ENCODE data around the gene SMIM43. TPM values are rescaled to one million over a fixed set of nuclear protein-coding genes. Genes with fewer than 3 reads are reported as not detected.
"Not testable (repeated sequence)": the region's sequence is repeated elsewhere in the genome, so short reads cannot be mapped to it uniquely, and the experiment has no call there.

Gene SMIM43
- total RNA-seq, 2 experiments from 2014 or later: not detected

DNA sequence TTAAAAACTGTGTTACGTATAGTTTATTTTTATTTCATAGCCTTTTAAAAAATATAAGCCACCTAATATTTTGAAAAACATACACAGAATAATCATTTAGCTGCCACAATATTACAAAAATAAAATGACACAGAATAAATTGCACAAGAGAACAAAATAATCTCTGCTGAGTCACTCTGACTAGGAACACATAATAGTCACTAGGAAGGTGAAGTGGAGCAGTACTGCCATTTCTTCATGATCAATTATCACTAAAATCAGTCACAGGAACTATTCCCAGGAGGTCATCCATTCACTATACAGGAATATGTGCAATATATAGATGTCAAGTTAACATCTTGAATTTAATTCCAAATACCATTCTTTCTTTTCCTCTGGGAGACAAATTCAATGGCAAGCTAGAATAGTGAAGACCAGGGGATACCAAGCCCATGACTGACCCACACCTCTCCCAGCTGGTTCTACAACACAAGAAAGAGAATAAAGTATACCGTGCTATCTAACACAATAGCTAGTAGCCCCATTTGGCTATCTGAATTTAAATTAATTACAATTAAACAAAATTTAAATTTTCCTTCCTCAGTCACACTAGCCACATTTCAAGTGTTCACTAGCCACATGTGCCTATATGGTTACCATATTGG is 5.9 kb downstream of the SMIM43 start:
- Mint-ChIP-seq H3K4me1 (ENCODE audit: low read depth) (peaks cover 3% of the 10 kb centered on the region), H3K27ac (no peak overlapping the region), H3K9me3 (no peaks in the 10 kb centered on the region), H3K36me3 (ENCODE audit: low read depth) (no peaks in the 10 kb centered on the region), H3K4me3 (no peak overlapping the region), H3K27me3 (peaks cover 74% of the 10 kb centered on the region)
- DNase-seq: no peak
- Histone ChIP-seq H3K36me3 (ENCODE audit: insufficient read depth, low read length) (no peaks in the 10 kb centered on the region), H3K27me3 (ENCODE audit: control insufficient read depth in 1 of 2, insufficient read depth in 2 of 2, low read length in 2 of 2) (peaks cover 14 to 27% of the 10 kb centered on the region in 2 experiments), H3K4me1 (ENCODE audit: insufficient read depth, low read length) (no peaks in the 10 kb centered on the region), H3K4me3 (ENCODE audit: low read length) (no peak overlapping the region), H3K9me3 (ENCODE audit: control insufficient read depth in 1 of 2, insufficient read depth in 1 of 2, low read length in 2 of 2) (no peaks in the 10 kb centered on the region), H3K27ac (ENCODE audit: low read depth in 1 of 2, low read length in 2 of 2) (no peak overlapping the region)
- ChIA-PET POLR2A (no interaction called here), CTCF (no interaction called here)
- intact Hi-C loops (cut with DNase I, micrococcal nuclease): no loop called here
- TF ChIP-seq, protein P1, sequence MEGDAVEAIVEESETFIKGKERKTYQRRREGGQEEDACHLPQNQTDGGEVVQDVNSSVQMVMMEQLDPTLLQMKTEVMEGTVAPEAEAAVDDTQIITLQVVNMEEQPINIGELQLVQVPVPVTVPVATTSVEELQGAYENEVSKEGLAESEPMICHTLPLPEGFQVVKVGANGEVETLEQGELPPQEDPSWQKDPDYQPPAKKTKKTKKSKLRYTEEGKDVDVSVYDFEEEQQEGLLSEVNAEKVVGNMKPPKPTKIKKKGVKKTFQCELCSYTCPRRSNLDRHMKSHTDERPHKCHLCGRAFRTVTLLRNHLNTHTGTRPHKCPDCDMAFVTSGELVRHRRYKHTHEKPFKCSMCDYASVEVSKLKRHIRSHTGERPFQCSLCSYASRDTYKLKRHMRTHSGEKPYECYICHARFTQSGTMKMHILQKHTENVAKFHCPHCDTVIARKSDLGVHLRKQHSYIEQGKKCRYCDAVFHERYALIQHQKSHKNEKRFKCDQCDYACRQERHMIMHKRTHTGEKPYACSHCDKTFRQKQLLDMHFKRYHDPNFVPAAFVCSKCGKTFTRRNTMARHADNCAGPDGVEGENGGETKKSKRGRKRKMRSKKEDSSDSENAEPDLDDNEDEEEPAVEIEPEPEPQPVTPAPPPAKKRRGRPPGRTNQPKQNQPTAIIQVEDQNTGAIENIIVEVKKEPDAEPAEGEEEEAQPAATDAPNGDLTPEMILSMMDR (IDR thresholded peaks at IDR 0.05): no peak
- ATAC-seq (ENCODE audit: poor library complexity): no peak

GRCh38 chr4:121752142-121752541 is 12.8 kb downstream of the SMIM43 start:
- H3K27ac Mint-ChIP-seq; CTCF ChIA-PET; H3K36me3 Mint-ChIP-seq (ENCODE audit: low read depth); H3K27ac ChIP-seq (ENCODE audit: low read depth in 1 of 2, low read length in 2 of 2); H3K4me1 ChIP-seq (ENCODE audit: insufficient read depth, low read length); H3K27me3 ChIP-seq (ENCODE audit: control insufficient read depth in 1 of 2, insufficient read depth in 2 of 2, low read length in 2 of 2); H3K9me3 Mint-ChIP-seq; DNase-seq; intact Hi-C loops (cut with DNase I, micrococcal nuclease); ATAC-seq (ENCODE audit: poor library complexity); H3K4me3 Mint-ChIP-seq; H3K4me3 ChIP-seq (ENCODE audit: low read length); H3K4me1 Mint-ChIP-seq (ENCODE audit: low read depth); POLR2A ChIA-PET; H3K36me3 ChIP-seq (ENCODE audit: insufficient read depth, low read length); H3K9me3 ChIP-seq (ENCODE audit: control insufficient read depth in 1 of 2, insufficient read depth in 1 of 2, low read length in 2 of 2): not testable (repeated sequence)
- peaks cover 61% of the 10 kb centered on the region for H3K27me3 Mint-ChIP-seq

DNA sequence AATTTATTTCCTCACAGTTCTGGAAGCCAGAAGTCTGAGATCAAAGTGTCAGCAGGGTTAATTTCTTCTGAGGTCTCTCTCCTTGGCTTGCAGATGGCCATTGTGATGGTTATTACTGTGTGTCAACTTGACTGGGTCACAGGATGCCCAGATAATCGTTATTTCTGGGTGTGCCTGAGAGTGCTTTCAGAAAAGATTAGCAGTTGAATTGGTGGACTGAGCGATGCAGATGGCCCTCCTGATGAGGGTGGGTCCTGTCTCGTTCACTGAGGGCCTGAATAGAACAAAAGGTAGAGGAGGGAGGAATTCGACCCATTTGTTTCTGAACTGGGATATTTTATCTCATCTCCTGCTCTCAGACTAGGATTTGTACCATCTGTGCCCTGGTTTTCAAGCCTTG is 15.7 kb downstream of the SMIM43 start:
- Mint-ChIP-seq H3K4me3 (no peak overlapping the region), H3K9me3 (no peaks in the 10 kb centered on the region), H3K27me3 (peaks cover 42% of the 10 kb centered on the region), H3K27ac (no peak overlapping the region), H3K4me1 (ENCODE audit: low read depth) (no peaks in the 10 kb centered on the region), H3K36me3 (ENCODE audit: low read depth) (no peaks in the 10 kb centered on the region)
- no peak for ATAC-seq (ENCODE audit: poor library complexity)
- H3K27me3 ChIP-seq (ENCODE audit: control insufficient read depth in 1 of 2, insufficient read depth in 2 of 2, low read length in 2 of 2): peaks cover 0 to 8% of the 10 kb centered on the region in 2 experiments
- intact Hi-C loops (cut with DNase I, micrococcal nuclease): no loop called here
- H3K36me3 ChIP-seq (ENCODE audit: insufficient read depth, low read length): no peaks in the 10 kb centered on the region
- DNase-seq: no peak
- no peaks in the 10 kb centered on the region for H3K9me3 ChIP-seq (ENCODE audit: control insufficient read depth in 1 of 2, insufficient read depth in 1 of 2, low read length in 2 of 2)
- no peak overlapping the region for H3K4me3 ChIP-seq (ENCODE audit: low read length)
- TF ChIP-seq, protein P1 (IDR thresholded peaks at IDR 0.05): no peak
- H3K4me1 ChIP-seq (ENCODE audit: insufficient read depth, low read length): no peaks in the 10 kb centered on the region
- ChIA-PET POLR2A (no interaction called here), CTCF (no interaction called here)
- no peak overlapping the region for H3K27ac ChIP-seq (ENCODE audit: low read depth in 1 of 2, low read length in 2 of 2)

GRCh38 chr4:121742794-121743193 is 22.2 kb downstream of the SMIM43 start:
- Histone ChIP-seq H3K4me3 (ENCODE audit: low read length) (no peak overlapping the region), H3K27me3 (ENCODE audit: control insufficient read depth in 1 of 2, insufficient read depth in 2 of 2, low read length in 2 of 2) (no peaks in the 10 kb centered on the region), H3K9me3 (ENCODE audit: control insufficient read depth in 1 of 2, insufficient read depth in 1 of 2, low read length in 2 of 2) (peaks cover 0 to 3% of the 10 kb centered on the region in 2 experiments), H3K27ac (ENCODE audit: low read depth in 1 of 2, low read length in 2 of 2) (no peak overlapping the region), H3K4me1 (ENCODE audit: insufficient read depth, low read length) (no peaks in the 10 kb centered on the region), H3K36me3 (ENCODE audit: insufficient read depth, low read length) (no peaks in the 10 kb centered on the region)
- CTCF ChIA-PET: interaction anchor here (0.6 to 1.2 kb wide), 4 partner anchors 12 to 1763 kb away, joined by 3 to 5 read pairs (median 3); no protein-coding TSS in a partner anchor
- Mint-ChIP-seq H3K36me3 (ENCODE audit: low read depth) (no peaks in the 10 kb centered on the region), H3K4me1 (ENCODE audit: low read depth) (no peaks in the 10 kb centered on the region), H3K27me3 (no peaks in the 10 kb centered on the region), H3K27ac (no peak overlapping the region), H3K9me3 (no peaks in the 10 kb centered on the region), H3K4me3 (no peak overlapping the region)
- DNase-seq (no peak), ATAC-seq (ENCODE audit: poor library complexity) (no peak)
- TF ChIP-seq, protein P1 (IDR thresholded peaks at IDR 0.05): no peak
- intact Hi-C loops (cut with DNase I, micrococcal nuclease): no loop called here
- POLR2A ChIA-PET: no interaction called here

Measured in CD4-positive, alpha-beta T cell (primary cell).